ENCODE data around the gene MYH7B. TPM values are rescaled to one million over a fixed set of nuclear protein-coding genes. Genes with fewer than 3 reads are reported as not detected.
A peak's percentile ranks its signal among the peaks of the same experiment; 100 is the strongest.

MYH7B gene
- total RNA-seq, 2 experiments from 2014 or later: 0.70 to 0.79 TPM

GRCh38 chr20:34928411-34928810, 27.3 kb upstream of the MYH7B start:
- H3K4me1 ChIP-seq (ENCODE audit: insufficient read depth, low read length, poor library complexity, severe bottlenecking): peaks cover 15% of the 10 kb centered on the region
- no peak overlapping the region for H3K4me3 ChIP-seq (ENCODE audit: low read depth, low read length, poor library complexity, severe bottlenecking)
- H3K9me2 ChIP-seq (ENCODE audit: insufficient read depth, low read length): no peaks in the 10 kb centered on the region
- TF ChIP-seq CTCF (conservative IDR thresholded peaks at IDR 0.05; ENCODE audit: low read length) (no peak), EZH2phosphoT487 (IDR thresholded peaks at IDR 0.05; ENCODE audit: borderline replicate concordance, low read depth, low read length) (no peak)
- no peaks in the 10 kb centered on the region for H3K79me2 ChIP-seq (ENCODE audit: insufficient read depth, low read depth, low read length)
- no peak overlapping the region for H3K27ac ChIP-seq (ENCODE audit: low read depth, low read length, poor library complexity, severe bottlenecking)
- intact Hi-C loops (cut with micrococcal nuclease; ENCODE audit: unreplicated experiment): no loop called here
- H4K20me1 ChIP-seq (ENCODE audit: insufficient read depth, low read length): no peaks in the 10 kb centered on the region
- DNase-seq (ENCODE audit: low spot score): no peak
- H3K36me3 ChIP-seq (ENCODE audit: insufficient read depth, low read length): peaks cover 66% of the 10 kb centered on the region
- no peak overlapping the region for H3K4me2 ChIP-seq (ENCODE audit: low read length)
- POLR2A ChIA-PET: no interaction called here
- BruUV-seq (replicated peaks): TSS peak; percentile 75
- H3K9me3 ChIP-seq (ENCODE audit: low read length): no peaks in the 10 kb centered on the region
- no peak overlapping the region for H2AFZ ChIP-seq (ENCODE audit: low read length)
- CTCF ChIA-PET (ENCODE audit: unreplicated experiment): no interaction called here

GRCh38 chr20:34931771-34932170, 23.9 kb upstream of the MYH7B start:
- Histone ChIP-seq H3K27ac (ENCODE audit: low read depth, low read length, poor library complexity, severe bottlenecking) (no peak overlapping the region), H3K4me3 (ENCODE audit: low read depth, low read length, poor library complexity, severe bottlenecking) (no peak overlapping the region), H4K20me1 (ENCODE audit: insufficient read depth, low read length) (no peaks in the 10 kb centered on the region), H3K9me2 (ENCODE audit: insufficient read depth, low read length) (no peaks in the 10 kb centered on the region), H3K4me1 (ENCODE audit: insufficient read depth, low read length, poor library complexity, severe bottlenecking) (peaks cover 8% of the 10 kb centered on the region), H3K4me2 (ENCODE audit: low read length) (no peak overlapping the region), H3K9me3 (ENCODE audit: low read length) (no peaks in the 10 kb centered on the region), H3K79me2 (ENCODE audit: insufficient read depth, low read depth, low read length) (no peaks in the 10 kb centered on the region), H3K36me3 (ENCODE audit: insufficient read depth, low read length) (peaks cover 93% of the 10 kb centered on the region), H2AFZ (ENCODE audit: low read length) (no peak overlapping the region)
- no peak for DNase-seq (ENCODE audit: low spot score)
- CTCF ChIA-PET (ENCODE audit: unreplicated experiment): interaction anchor here (0.6 to 1.0 kb wide), 2 partner anchors 12 to 20 kb away, joined by 3 read pairs; no protein-coding TSS in a partner anchor
- TF ChIP-seq CTCF (conservative IDR thresholded peaks at IDR 0.05; ENCODE audit: low read length) (no peak), EZH2phosphoT487 (IDR thresholded peaks at IDR 0.05; ENCODE audit: borderline replicate concordance, low read depth, low read length) (no peak)
- POLR2A ChIA-PET: interaction anchor here (0.6 kb wide), 1 partner anchor 97 kb away, joined by 3 read pairs; no protein-coding TSS in a partner anchor
- intact Hi-C loops (cut with micrococcal nuclease; ENCODE audit: unreplicated experiment): no loop called here
- no TSS peak for BruUV-seq (replicated peaks)

GRCh38 chr20:34938466-34939163, 17.1 kb upstream of the MYH7B start:
- Histone ChIP-seq H3K27ac (ENCODE audit: low read depth, low read length, poor library complexity, severe bottlenecking) (no peak overlapping the region), H4K20me1 (ENCODE audit: insufficient read depth, low read length) (no peaks in the 10 kb centered on the region), H3K9me2 (ENCODE audit: insufficient read depth, low read length) (no peaks in the 10 kb centered on the region), H2AFZ (ENCODE audit: low read length) (no peak overlapping the region), H3K9me3 (ENCODE audit: low read length) (no peaks in the 10 kb centered on the region), H3K36me3 (ENCODE audit: insufficient read depth, low read length) (peaks cover 89% of the 10 kb centered on the region), H3K4me1 (ENCODE audit: insufficient read depth, low read length, poor library complexity, severe bottlenecking) (no peaks in the 10 kb centered on the region), H3K4me2 (ENCODE audit: low read length) (no peak overlapping the region), H3K4me3 (ENCODE audit: low read depth, low read length, poor library complexity, severe bottlenecking) (no peak overlapping the region), H3K79me2 (ENCODE audit: insufficient read depth, low read depth, low read length) (no peaks in the 10 kb centered on the region)
- no peak for TF ChIP-seq EZH2phosphoT487 (IDR thresholded peaks at IDR 0.05; ENCODE audit: borderline replicate concordance, low read depth, low read length)
- TF ChIP-seq CTCF (conservative IDR thresholded peaks at IDR 0.05; ENCODE audit: low read length): no peak
- intact Hi-C loops (cut with micrococcal nuclease; ENCODE audit: unreplicated experiment): no loop called here
- ChIA-PET CTCF (ENCODE audit: unreplicated experiment) (no interaction called here), POLR2A (no interaction called here)
- BruUV-seq (replicated peaks): no TSS peak
- no peak for DNase-seq (ENCODE audit: low spot score)
